GM12878 (cell line): ENCODE data around the gene SFI1. TPM values are rescaled to one million over a fixed set of nuclear protein-coding genes. Genes with fewer than 3 reads are reported as not detected.

Source experiments
- ATAC-seq: fragments of 200-7000 bp; cut with Tn5 transposase; 3 replicates; pipeline ENCODE4 v1.9.1; 2020; ENCODE audit warnings: mild to moderate bottlenecking, moderate library complexity
- BruUV-seq: library from RNA; stranded (reverse); fragments of 400-500 nt; replicated peaks from 2 replicates; lab custom pipeline; 2021; lab: Mats Ljungman, UMichigan
- CTCF ChIA-PET: fragments of 300-600 bp; sonication (Branson Sonifier 250); formaldehyde crosslinking; extraction: SDS; loops from one replicate; lab custom pipeline; 2021; ENCODE audit warnings: inconsistent platforms; lab: Yijun Ruan, JAX
- POLR2A ChIA-PET: fragments of 350-600 bp; formaldehyde crosslinking; extraction: SDS; loops from one replicate; lab custom pipeline; 2021; ENCODE audit warnings: inconsistent platforms; lab: Charles Lee
- RAD21 ChIA-PET: fragments of 300-600 bp; sonication (Branson Sonifier 250); formaldehyde crosslinking; loops from one replicate; lab custom pipeline; 2023; ENCODE audit warnings: antibody characterized with exemption; ENCODE audit not compliant: unreplicated experiment; lab: Charles Lee
- SMC1A ChIA-PET: fragments of 300-600 bp; sonication (Branson Sonifier 250); formaldehyde crosslinking; loops from one replicate; lab custom pipeline; 2023; ENCODE audit not compliant: unreplicated experiment, uncharacterized antibody; lab: Charles Lee
- DNase-seq: peaks from one replicate; pipeline ENCODE4 v3.0.0-alpha.2; 2011; ENCODE audit warnings: low read depth, low spot score
- FAIRE-seq: peaks from 3 replicates; lab custom pipeline; 2011; peaks lifted over from hg19 to GRCh38; lab: Jason Lieb, UNC
- H2AFZ ChIP-seq: 2 replicates; pipeline ENCODE4 v1.6.0; 2011; ENCODE audit warnings: low read depth, low read length, control low read depth; ENCODE audit not compliant: control insufficient read depth
- H3K27ac ChIP-seq: 2 replicates; pipeline ENCODE4 v1.5.1; 2011; ENCODE audit warnings: control low read depth; ENCODE audit not compliant: control insufficient read depth, insufficient read depth
- H3K27me3 ChIP-seq, 2 experiments: replicated peaks in 1 of 2; 2 replicates each; pipeline versions ENCODE4 v1.6.0 to v1.6.1; 2011; ENCODE audit warnings: low read length in 1 of 2; ENCODE audit not compliant: control insufficient read depth in 2 of 2, insufficient read depth in 2 of 2
- H3K36me3 ChIP-seq, 2 experiments: 2 replicates each; pipeline ENCODE4 v1.5.1; 2011; ENCODE audit warnings: low read length in 1 of 2; ENCODE audit not compliant: control insufficient read depth in 2 of 2, insufficient read depth in 2 of 2
- H3K4me1 ChIP-seq: 2 replicates; pipeline ENCODE4 v1.6.1; 2011; ENCODE audit warnings: mild to moderate bottlenecking, low read length, moderate library complexity, mixed read lengths; ENCODE audit not compliant: control insufficient read depth, insufficient read depth
- H3K4me2 ChIP-seq: 2 replicates; pipeline ENCODE4 v1.6.0; 2011; ENCODE audit warnings: control low read depth; ENCODE audit not compliant: control insufficient read depth, insufficient read depth
- H3K4me3 ChIP-seq: fragments of 200-600 bp; sonication (generic); 2 replicates; pipeline ENCODE4 v1.5.1; 2016
- H3K79me2 ChIP-seq: 2 replicates; pipeline ENCODE4 v1.6.0; 2011; ENCODE audit warnings: low read length; ENCODE audit not compliant: control insufficient read depth, insufficient read depth
- H3K9ac ChIP-seq: 2 replicates; pipeline ENCODE4 v1.8.0; 2011; ENCODE audit warnings: low read length, control low read depth, mixed read lengths; ENCODE audit not compliant: control insufficient read depth, insufficient read depth
- H3K9me3 ChIP-seq: replicated peaks from 3 replicates; pipeline ENCODE4 v1.5.1; 2011; ENCODE audit warnings: mild to moderate bottlenecking, low read length; ENCODE audit not compliant: control insufficient read depth, insufficient read depth
- H4K20me1 ChIP-seq: 2 replicates; pipeline ENCODE4 v1.6.0; 2011; ENCODE audit not compliant: control insufficient read depth, insufficient read depth
- MYC ChIP-seq: IDR thresholded peaks from 2 replicates; pipeline ENCODE4 v1.6.1; 2011; ENCODE audit warnings: mild to moderate bottlenecking, low read length, moderate library complexity, inconsistent platforms; ENCODE audit not compliant: insufficient read depth, insufficient replicate concordance, insufficient read length, severe bottlenecking
- YBX1 ChIP-seq: fragments of 450-650 bp; IDR thresholded peaks from 2 replicates; pipeline ENCODE4 v1.6.1; 2016; ENCODE audit warnings: antibody characterized with exemption
- WGBS: methylation state at CpG from one replicate; pipeline ENCODE4 v1.1.6; 2016; ENCODE audit warnings: low lambda C conversion rate; ENCODE audit not compliant: insufficient replicate concordance, insufficient coverage; ENCODE audit errors: missing lambda C conversion rate; 5-methylcytosine and 5-hydroxymethylcytosine counted together
- in situ Hi-C: fragments of 300-500 bp; cut with MboI; formaldehyde crosslinking; loops from 9 replicates; pipeline ENCODE4 v1.14.3; 2018; ENCODE audit warnings: mixed read lengths
- intact Hi-C: fragments of 100-400 bp; cut with micrococcal nuclease; formaldehyde crosslinking; loops from one replicate; pipeline ENCODE4 v1.14.2; 2022; ENCODE audit not compliant: unreplicated experiment
- polyA plus RNA-seq, 11 experiments: library from polyadenylated mRNA; depleted of rRNA in 4 of 11; unstranded in 6 of 11; stranded (reverse) in 5 of 11; fragments of >200 nt; fragmentation: Nextera tagmentation in 4 of 11; fragmentation: Illumina TruSeq in 1 of 11; extraction: Ambion mirVana in 4 of 11; extraction: Trizol in 1 of 11; gene quantifications; 1 replicate in 1 of 11; 2 replicates in 10 of 11; pipeline versions ENCODE4 v1.2.1 to v1.2.3, GENCODE V29; 2011 to 2016; ENCODE audit warnings: inconsistent platforms in 2 of 11, missing spikeins in 2 of 11, low read depth in 1 of 11
- total RNA-seq, 4 experiments: library from RNA; depleted of rRNA in 3 of 4; stranded (reverse); fragments of >200 nt in 3 of 4; fragmentation: Illumina TruSeq in 1 of 4; extraction: Trizol in 1 of 4; gene quantifications; 2 replicates each; pipeline versions ENCODE4 v1.2.1 to v1.2.3, GENCODE V29; 2013 to 2021
- TF ChIP-seq, protein P1 (sequence below): fragments of 450-650 bp; IDR thresholded peaks from 2 replicates; pipeline ENCODE4 v1.6.1; 2017; ENCODE audit warnings: mild to moderate bottlenecking, moderate library complexity
- TF ChIP-seq, protein P2 (sequence below): fragments of 450-650 bp; conservative IDR thresholded peaks from 2 replicates; pipeline ENCODE4 v1.6.1; 2017; ENCODE audit warnings: mild to moderate bottlenecking, moderate library complexity
- TF ChIP-seq, protein P3 (sequence below): fragments of 450-650 bp; IDR thresholded peaks from 2 replicates; pipeline ENCODE4 v1.6.1; 2014; ENCODE audit warnings: mild to moderate bottlenecking
- TF ChIP-seq, protein P4 (sequence below): fragments of 450-650 bp; IDR thresholded peaks from 2 replicates; pipeline ENCODE4 v1.6.1; 2017; ENCODE audit warnings: mild to moderate bottlenecking, low read depth, inconsistent platforms; ENCODE audit not compliant: poor library complexity, severe bottlenecking

The SFI1 gene
- total and polyA plus RNA-seq, 10 of the 15 experiments (the other 5 are each of a cell fraction or from before 2014, with no cell fraction given), result 6.3 to 70.1 (median 30.4) TPM

DNA sequence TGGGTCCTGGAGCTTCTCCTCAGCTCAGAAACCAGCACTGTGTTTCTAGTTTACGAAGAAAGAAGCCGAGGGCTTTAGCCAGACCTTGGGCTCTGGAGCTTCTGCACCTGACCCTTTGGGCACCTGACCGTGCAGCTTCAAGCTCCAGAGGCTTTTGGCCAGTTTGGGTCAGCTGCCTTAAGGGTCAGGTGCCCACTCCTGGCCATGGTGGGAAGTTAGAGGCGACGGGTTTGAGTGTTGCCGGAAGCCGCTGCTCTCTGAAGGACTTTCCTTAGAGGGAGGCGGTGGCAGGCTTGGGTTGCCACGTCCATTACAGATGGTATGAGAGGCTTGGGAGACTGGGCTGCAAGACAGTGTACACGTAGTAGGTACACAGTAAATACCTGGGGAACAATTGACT, 113.4 kb downstream of the SFI1 start (continued):
- TF ChIP-seq, protein P1, sequence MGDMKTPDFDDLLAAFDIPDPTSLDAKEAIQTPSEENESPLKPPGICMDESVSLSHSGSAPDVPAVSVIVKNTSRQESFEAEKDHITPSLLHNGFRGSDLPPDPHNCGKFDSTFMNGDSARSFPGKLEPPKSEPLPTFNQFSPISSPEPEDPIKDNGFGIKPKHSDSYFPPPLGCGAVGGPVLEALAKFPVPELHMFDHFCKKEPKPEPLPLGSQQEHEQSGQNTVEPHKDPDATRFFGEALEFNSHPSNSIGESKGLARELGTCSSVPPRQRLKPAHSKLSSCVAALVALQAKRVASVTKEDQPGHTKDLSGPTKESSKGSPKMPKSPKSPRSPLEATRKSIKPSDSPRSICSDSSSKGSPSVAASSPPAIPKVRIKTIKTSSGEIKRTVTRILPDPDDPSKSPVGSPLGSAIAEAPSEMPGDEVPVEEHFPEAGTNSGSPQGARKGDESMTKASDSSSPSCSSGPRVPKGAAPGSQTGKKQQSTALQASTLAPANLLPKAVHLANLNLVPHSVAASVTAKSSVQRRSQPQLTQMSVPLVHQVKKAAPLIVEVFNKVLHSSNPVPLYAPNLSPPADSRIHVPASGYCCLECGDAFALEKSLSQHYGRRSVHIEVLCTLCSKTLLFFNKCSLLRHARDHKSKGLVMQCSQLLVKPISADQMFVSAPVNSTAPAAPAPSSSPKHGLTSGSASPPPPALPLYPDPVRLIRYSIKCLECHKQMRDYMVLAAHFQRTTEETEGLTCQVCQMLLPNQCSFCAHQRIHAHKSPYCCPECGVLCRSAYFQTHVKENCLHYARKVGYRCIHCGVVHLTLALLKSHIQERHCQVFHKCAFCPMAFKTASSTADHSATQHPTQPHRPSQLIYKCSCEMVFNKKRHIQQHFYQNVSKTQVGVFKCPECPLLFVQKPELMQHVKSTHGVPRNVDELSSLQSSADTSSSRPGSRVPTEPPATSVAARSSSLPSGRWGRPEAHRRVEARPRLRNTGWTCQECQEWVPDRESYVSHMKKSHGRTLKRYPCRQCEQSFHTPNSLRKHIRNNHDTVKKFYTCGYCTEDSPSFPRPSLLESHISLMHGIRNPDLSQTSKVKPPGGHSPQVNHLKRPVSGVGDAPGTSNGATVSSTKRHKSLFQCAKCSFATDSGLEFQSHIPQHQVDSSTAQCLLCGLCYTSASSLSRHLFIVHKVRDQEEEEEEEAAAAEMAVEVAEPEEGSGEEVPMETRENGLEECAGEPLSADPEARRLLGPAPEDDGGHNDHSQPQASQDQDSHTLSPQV, result no peak
- TF ChIP-seq, protein P2, sequence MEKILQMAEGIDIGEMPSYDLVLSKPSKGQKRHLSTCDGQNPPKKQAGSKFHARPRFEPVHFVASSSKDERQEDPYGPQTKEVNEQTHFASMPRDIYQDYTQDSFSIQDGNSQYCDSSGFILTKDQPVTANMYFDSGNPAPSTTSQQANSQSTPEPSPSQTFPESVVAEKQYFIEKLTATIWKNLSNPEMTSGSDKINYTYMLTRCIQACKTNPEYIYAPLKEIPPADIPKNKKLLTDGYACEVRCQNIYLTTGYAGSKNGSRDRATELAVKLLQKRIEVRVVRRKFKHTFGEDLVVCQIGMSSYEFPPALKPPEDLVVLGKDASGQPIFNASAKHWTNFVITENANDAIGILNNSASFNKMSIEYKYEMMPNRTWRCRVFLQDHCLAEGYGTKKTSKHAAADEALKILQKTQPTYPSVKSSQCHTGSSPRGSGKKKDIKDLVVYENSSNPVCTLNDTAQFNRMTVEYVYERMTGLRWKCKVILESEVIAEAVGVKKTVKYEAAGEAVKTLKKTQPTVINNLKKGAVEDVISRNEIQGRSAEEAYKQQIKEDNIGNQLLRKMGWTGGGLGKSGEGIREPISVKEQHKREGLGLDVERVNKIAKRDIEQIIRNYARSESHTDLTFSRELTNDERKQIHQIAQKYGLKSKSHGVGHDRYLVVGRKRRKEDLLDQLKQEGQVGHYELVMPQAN, result no peak
- TF ChIP-seq, all 136 proteins: peak for 0

DNA sequence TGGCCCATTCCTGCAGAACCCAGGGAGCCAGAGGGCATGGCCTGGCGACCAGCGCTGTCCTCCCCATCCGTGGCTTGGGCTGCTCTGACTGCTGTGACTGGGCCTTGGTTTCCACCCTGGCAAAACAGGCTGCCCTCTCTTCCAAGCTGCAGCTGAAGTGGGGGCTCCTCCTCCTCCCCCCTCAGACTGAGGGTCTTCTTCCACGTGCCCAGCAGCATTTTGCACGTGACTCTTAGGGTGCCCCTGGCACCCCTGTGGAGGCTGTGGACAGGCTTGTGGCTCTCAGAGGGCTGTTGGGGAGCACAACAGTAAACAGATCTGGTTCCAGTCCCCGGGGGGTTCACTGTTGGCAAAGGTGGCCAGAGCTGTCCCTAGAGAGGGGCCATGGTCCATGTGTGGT, 114.3 kb downstream of the SFI1 start:
- peaks cover 8 to 24% of the 10 kb centered on the region in 2 experiments; a peak in 3 of 4 replicates for H3K36me3 ChIP-seq
- no peak overlapping the region for H3K9ac ChIP-seq
- peaks cover 2% of the 10 kb centered on the region for H3K4me1 ChIP-seq
- ATAC-seq (no peak), FAIRE-seq (no peak), DNase-seq (no peak)
- intact Hi-C loops (no loop called here), in situ Hi-C loops (no loop called here)
- ChIA-PET RAD21 (no interaction called here), CTCF (no interaction called here), SMC1A (no interaction called here), POLR2A (no interaction called here)
- no peak overlapping the region for H3K4me3 ChIP-seq
- WGBS, result 100% methylated on average over 6 of the region's 6 CpGs
- no peak overlapping the region for H3K4me2 ChIP-seq
- H2AFZ ChIP-seq, result no peak overlapping the region
- no peaks in the 10 kb centered on the region for H3K79me2 ChIP-seq
- H4K20me1 ChIP-seq, result no peaks in the 10 kb centered on the region
- H3K27ac ChIP-seq, result no peak overlapping the region
- no TSS peak for BruUV-seq
- no peaks in the 10 kb centered on the region for H3K27me3 ChIP-seq
- no peaks in the 10 kb centered on the region for H3K9me3 ChIP-seq
- TF ChIP-seq, protein P1, result no peak
- TF ChIP-seq, protein P3, sequence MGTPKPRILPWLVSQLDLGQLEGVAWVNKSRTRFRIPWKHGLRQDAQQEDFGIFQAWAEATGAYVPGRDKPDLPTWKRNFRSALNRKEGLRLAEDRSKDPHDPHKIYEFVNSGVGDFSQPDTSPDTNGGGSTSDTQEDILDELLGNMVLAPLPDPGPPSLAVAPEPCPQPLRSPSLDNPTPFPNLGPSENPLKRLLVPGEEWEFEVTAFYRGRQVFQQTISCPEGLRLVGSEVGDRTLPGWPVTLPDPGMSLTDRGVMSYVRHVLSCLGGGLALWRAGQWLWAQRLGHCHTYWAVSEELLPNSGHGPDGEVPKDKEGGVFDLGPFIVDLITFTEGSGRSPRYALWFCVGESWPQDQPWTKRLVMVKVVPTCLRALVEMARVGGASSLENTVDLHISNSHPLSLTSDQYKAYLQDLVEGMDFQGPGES, result no peak
- TF ChIP-seq MYC (no peak), YBX1 (no peak)
- TF ChIP-seq, protein P4, sequence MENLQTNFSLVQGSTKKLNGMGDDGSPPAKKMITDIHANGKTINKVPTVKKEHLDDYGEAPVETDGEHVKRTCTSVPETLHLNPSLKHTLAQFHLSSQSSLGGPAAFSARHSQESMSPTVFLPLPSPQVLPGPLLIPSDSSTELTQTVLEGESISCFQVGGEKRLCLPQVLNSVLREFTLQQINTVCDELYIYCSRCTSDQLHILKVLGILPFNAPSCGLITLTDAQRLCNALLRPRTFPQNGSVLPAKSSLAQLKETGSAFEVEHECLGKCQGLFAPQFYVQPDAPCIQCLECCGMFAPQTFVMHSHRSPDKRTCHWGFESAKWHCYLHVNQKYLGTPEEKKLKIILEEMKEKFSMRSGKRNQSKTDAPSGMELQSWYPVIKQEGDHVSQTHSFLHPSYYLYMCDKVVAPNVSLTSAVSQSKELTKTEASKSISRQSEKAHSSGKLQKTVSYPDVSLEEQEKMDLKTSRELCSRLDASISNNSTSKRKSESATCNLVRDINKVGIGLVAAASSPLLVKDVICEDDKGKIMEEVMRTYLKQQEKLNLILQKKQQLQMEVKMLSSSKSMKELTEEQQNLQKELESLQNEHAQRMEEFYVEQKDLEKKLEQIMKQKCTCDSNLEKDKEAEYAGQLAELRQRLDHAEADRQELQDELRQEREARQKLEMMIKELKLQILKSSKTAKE, result no peak
